Loucy (cell line): ENCODE measurements around the gene ALG14.

Experiments
- CTCF ChIP-seq: fragments of 200-600 bp; sonication (generic); conservative IDR thresholded peaks from 2 replicates; pipeline ENCODE4 v1.5.1; 2014; ENCODE audit warnings: mild to moderate bottlenecking, antibody characterized with exemption, low read length
- EZH2phosphoT487 ChIP-seq: fragments of 200-600 bp; IDR thresholded peaks from 2 replicates; pipeline ENCODE4 v1.6.1; 2018; ENCODE audit warnings: antibody characterized with exemption, mild to moderate bottlenecking, moderate library complexity, borderline replicate concordance

GRCh38 chr1:95088303-95088702 lies 15.6 kb upstream of the ALG14 start:
- TF ChIP-seq EZH2phosphoT487: no peak
- no peak for TF ChIP-seq CTCF
